CD4-positive, alpha-beta T cell treated with Interferon gamma for 1 hour (primary cell): ENCODE results near the gene TRMT61B.
A peak's percentile ranks its signal among the peaks of the same experiment; 100 is the strongest.

Experiments
- DNase-seq: peaks from one replicate; pipeline ENCODE4 v3.0.0-alpha.2; 2020

The TRMT61B gene

DNA sequence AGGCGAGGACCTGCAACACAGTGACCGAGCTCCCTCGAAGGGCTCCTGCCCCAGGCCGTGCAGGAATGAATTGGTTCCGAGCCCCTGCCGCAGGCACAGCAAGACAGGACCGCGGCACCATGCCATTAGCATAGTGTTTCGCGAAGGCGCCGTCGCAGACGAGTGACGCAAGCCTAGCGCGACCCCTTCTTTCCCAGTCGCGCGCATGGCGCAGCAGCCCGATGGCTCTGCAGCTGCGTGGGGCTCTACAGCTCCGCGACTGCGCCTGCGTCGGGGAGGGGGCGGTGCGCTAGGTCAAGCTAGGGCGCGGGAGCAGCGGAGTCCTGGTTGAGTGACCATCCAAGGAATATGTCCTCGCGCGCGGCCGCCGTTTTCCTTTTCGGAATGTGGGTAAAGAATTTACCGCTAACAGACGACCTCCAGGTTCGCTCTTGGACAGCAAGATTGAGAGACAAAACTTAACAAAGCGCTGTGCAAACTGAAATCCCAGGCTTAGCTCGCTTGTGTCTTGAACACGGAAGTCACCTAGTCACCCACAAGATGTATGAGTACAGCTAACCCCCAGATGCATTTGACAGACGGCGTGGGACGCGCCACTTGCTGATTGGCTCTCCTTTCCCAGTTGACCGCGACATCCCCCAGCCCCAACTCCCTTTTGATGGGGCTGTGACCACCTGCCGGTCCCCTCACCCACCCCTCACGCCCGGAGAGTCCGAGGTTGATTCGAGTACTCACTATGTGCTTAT, at the start of gene TRMT61B:
Gene TRMT61B, minus strand, starts transcription at position 164 of the 746 bp plus-strand sequence. Its CDS starts 32 bp downstream, at position 132.
- DNase-seq = peak; percentile 94

- DNase-seq = no peak
Measured at GRCh38 chr2:28915939-28916338, 45.8 kb upstream of the TRMT61B start.

GRCh38 chr2:28909655-28910353, 39.7 kb upstream of the TRMT61B start:
- DNase-seq = no peak

DNA sequence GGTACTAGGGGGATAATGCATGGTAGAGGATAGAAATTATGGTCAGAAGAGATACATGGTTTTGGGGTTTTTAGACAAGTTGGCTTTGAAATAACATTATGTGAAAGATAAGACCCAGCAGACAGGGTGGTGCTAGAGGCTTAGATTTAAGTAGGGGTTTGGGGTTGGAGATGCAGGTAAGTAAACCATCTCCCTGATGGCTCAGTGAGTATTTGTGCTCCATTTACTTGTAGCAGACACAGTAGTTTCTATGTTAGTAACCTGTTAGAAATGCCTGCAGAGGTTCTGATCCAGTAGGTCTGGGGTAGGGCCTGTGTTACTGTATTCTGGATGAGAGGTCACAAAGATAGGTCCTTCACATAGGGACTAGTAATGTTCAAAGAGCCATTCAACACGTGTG, 38.1 kb upstream of the TRMT61B start:
- DNase-seq = no peak

- DNase-seq = no peak
Measured at GRCh38 chr2:28906821-28907220, 36.7 kb upstream of the TRMT61B start.

- DNase-seq = no peak
Measured at GRCh38 chr2:28906376-28906775, 36.3 kb upstream of the TRMT61B start.

GRCh38 chr2:28905533-28905932, 35.4 kb upstream of the TRMT61B start:
- DNase-seq = no peak

GRCh38 chr2:28904802-28905457, 34.8 kb upstream of the TRMT61B start:
- DNase-seq = no peak

GRCh38 chr2:28904295-28904694, 34.2 kb upstream of the TRMT61B start:
- no peak for DNase-seq

GRCh38 chr2:28902584-28902983, 32.5 kb upstream of the TRMT61B start:
- DNase-seq = no peak

GRCh38 chr2:28901841-28902240, 31.7 kb upstream of the TRMT61B start:
- no peak for DNase-seq

DNA sequence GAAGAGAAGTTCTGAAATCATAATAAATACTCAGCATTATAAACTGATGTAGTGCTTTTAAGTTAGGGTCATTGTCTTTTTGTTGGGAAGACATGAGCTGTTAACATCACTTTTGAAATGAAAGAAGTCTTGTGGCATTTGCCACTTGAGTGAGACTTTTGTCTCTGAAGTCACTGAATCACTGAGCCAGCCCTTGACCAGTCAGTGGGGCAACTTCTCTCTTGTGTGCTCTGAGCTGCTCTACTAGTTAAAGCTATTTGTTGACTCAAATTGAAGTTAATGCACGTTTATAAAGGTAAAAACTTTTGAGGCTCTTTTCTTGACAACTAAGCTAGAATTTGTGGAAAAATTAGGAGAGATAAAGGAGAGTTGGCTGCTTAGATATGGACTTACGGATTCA, 31.1 kb upstream of the TRMT61B start:
- DNase-seq = no peak

GRCh38 chr2:28898048-28898447, 27.9 kb upstream of the TRMT61B start:
- DNase-seq = no peak

GRCh38 chr2:28896906-28897305, 26.8 kb upstream of the TRMT61B start:
- DNase-seq = no peak

GRCh38 chr2:28895189-28895893, 25.2 kb upstream of the TRMT61B start:
- peak; percentile 20 for DNase-seq

GRCh38 chr2:28894470-28895188, 24.5 kb upstream of the TRMT61B start, which contains the start of gene WDR43:
Gene WDR43, plus strand, starts transcription at chr2:28894667. Its CDS starts 32 bp downstream, at chr2:28894699.
- peak; percentile 99 for DNase-seq

GRCh38 chr2:28893488-28893887, 23.4 kb upstream of the TRMT61B start:
- DNase-seq = no peak

DNA sequence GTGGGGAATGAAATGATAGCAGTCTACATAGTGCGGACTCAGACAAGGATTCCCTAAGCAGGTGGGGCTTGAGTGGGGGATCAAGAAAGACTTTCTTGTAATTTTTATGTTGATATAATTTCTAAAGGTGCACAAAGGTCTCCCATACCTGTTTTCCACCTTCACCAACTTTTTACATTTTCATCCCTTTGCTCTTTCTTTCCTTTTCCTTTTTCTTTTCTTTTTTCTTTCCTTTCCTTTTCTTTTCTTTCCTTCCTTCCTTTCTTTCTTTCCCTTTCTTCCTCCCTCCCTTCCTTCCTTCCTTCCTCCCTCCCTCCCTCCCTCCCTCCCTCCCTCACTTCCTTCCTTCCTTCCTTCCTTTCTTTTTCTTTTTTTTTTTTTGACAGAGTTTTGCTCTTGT, 10.1 kb upstream of the TRMT61B start:
- DNase-seq = no peak

GRCh38 chr2:28871620-28872019, 1.5 kb upstream of the TRMT61B start:
- DNase-seq = no peak

GRCh38 chr2:28869494-28870145, 489 bp downstream of the TRMT61B start:
- peak; percentile 5 for DNase-seq

DNA sequence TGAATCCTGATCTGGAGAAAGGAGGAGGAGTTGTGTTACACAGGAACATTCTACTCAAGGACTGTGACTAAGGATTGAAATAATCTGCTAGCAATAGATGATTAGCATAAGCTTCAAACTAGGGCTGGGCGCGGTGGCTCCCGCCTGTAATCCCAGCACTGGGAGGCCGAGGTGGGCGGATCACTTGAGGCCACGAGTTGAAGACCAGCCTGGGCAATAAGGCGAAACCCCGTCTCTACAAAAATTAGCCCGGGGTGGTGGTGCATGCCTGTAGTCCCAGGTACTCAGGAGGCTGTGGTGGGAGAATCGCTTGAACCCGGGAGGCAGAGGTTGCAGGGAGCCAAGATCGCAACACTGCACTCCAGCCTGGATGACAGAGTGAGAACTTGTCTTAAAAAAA, 1.5 kb downstream of the TRMT61B start:
- DNase-seq = no peak

DNA sequence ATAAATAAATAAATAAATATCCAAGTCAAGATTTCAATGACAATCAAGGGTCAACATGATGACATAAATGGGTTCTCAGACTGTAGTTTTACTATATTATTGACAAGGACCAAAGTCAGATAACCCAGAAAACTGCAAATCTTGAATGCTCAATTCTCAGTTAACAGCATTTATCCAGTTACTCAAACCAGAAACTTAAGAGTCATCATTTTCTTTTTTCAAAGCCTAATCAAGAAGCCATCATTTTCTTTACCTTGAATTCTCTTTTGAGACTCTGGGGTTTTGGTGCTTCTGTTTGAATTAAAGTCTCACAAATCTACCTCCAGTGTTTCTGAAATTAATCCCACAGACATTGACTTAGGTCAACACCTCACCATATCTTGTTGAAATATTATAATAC, 14.1 kb downstream of the TRMT61B start:
- no peak for DNase-seq
